Kidney (tissue), 14 donors: ENCODE results near the gene ITPA. TPM values are rescaled to one million over a fixed set of nuclear protein-coding genes. Genes with fewer than 3 reads are reported as not detected.
A peak's percentile ranks its signal among the peaks of the same experiment; 100 is the strongest.

Source experiments
- DNase-seq, 5 donors: peaks; one replicate each; pipeline ENCODE4 v3.0.0-alpha.2; 2013 to 2020
- FAIRE-seq: peaks from 2 replicates; lab custom pipeline; 2012; peaks lifted over from hg19 to GRCh38; lab: Jason Lieb, UNC
- H3K27ac ChIP-seq, 2 donors: one replicate each; pipeline ENCODE4 v1.7.0; 2013; ENCODE audit warnings: low read depth in 2 of 2, low read length in 2 of 2, inconsistent platforms in 1 of 2
- H3K27me3 ChIP-seq: one replicate; pipeline ENCODE4 v1.7.1; 2013; ENCODE audit warnings: low read length, inconsistent platforms; ENCODE audit not compliant: control insufficient read depth, insufficient read depth
- H3K36me3 ChIP-seq, 3 donors: one replicate each; pipeline versions ENCODE4 v1.7.0 to v1.7.1; 2013; ENCODE audit warnings: low read length in 3 of 3, control low read depth in 1 of 3, inconsistent platforms in 1 of 3; ENCODE audit not compliant: insufficient read depth in 3 of 3, control insufficient read depth in 2 of 3
- H3K4me1 ChIP-seq, 3 donors: one replicate each; pipeline versions ENCODE4 v1.7.0 to v1.7.1; 2013; ENCODE audit warnings: low read length in 3 of 3, inconsistent platforms in 1 of 3, low read depth in 1 of 3; ENCODE audit not compliant: control insufficient read depth in 2 of 3, insufficient read depth in 2 of 3
- H3K4me3 ChIP-seq, 3 donors: one replicate each; pipeline versions ENCODE4 v1.7.0 to v1.8.1; 2013; ENCODE audit warnings: low read length in 3 of 3, control low read depth in 1 of 3, inconsistent platforms in 1 of 3
- H3K9ac ChIP-seq, 3 donors: one replicate each; pipeline versions ENCODE4 v1.7.0 to v1.7.1; 2013; ENCODE audit warnings: low read length in 3 of 3, control low read depth in 1 of 3, inconsistent platforms in 1 of 3
- H3K9me3 ChIP-seq, 3 donors: one replicate each; pipeline versions ENCODE4 v1.7.0 to v1.7.1; 2013; ENCODE audit warnings: low read length in 3 of 3, control low read depth in 1 of 3, inconsistent platforms in 1 of 3; ENCODE audit not compliant: control insufficient read depth in 2 of 3, insufficient read depth in 1 of 3
- CTCF ChIP-seq: IDR thresholded peaks from 3 replicates; pipeline ENCODE4 v1.5.1; 2012; ENCODE audit warnings: mild to moderate bottlenecking, moderate library complexity, borderline replicate concordance; ENCODE audit not compliant: insufficient read depth; ENCODE audit errors: extremely low read depth
- intact Hi-C: fragments of 100-400 bp; cut with DNase I; formaldehyde crosslinking; loops from one replicate; pipeline ENCODE4 v1.11.1; 2022
- polyA plus RNA-seq: library from polyadenylated mRNA; stranded (reverse); fragments of 350-450 nt; fragmentation: Illumina TruSeq; extraction: RNeasy Lipid Tissue Mini Kit (QIAGEN cat#74804); gene quantifications from one replicate; pipeline ENCODE4 v1.2.3, GENCODE V29; 2014; ENCODE audit warnings: low read depth, low replicate concordance; ENCODE audit not compliant: insufficient read depth
- total RNA-seq: library from RNA; stranded (reverse); fragmentation: NEBNext Ultra II Directional; extraction: Animal tissue kit (Norgen Biotek cat#: 25700); gene quantifications from one replicate; pipeline ENCODE4 v1.2.1, GENCODE V29; 2021
- donor health status: control.
- donor health status: control.
- donor health status: control.
- donor health status: control.
- donor health status: control.
- donor health status: DM: yes; HTN: yes; CAD: no.
- donor health status: Normal renal cell carcinoma (clear cell type).

The ITPA gene
- total and polyA plus RNA-seq, 2 donors from 2014 or later: 59.7 to 81.1 TPM

GRCh38 chr20:3251806-3252205, 42.5 kb downstream of the ITPA start:
- peak in 1 of 5 donors; percentile 70 for DNase-seq
- peaks cover 2% of the 10 kb centered on the region for H3K27me3 ChIP-seq
- H3K4me1 ChIP-seq: no peaks in the 10 kb centered on the region
- H3K4me3 ChIP-seq: no peak overlapping the region
- H3K9ac ChIP-seq: no peak overlapping the region
- no peak for FAIRE-seq
- peaks cover 0 to 43% (median 26%) of the 10 kb centered on the region in 3 donors for H3K36me3 ChIP-seq
- H3K27ac ChIP-seq: no peak overlapping the region
- no peaks in the 10 kb centered on the region for H3K9me3 ChIP-seq
- no peak for TF ChIP-seq CTCF
- intact Hi-C loops: no loop called here

GRCh38 chr20:3255728-3256127, 46.4 kb downstream of the ITPA start:
- H3K36me3 ChIP-seq: peaks cover 0 to 56% (median 41%) of the 10 kb centered on the region in 3 donors
- TF ChIP-seq CTCF: no peak
- H3K9me3 ChIP-seq: no peaks in the 10 kb centered on the region
- H3K4me1 ChIP-seq: no peaks in the 10 kb centered on the region
- DNase-seq (peak in 1 of 5 donors; percentile 13), FAIRE-seq (no peak)
- H3K4me3 ChIP-seq: no peak overlapping the region
- H3K9ac ChIP-seq: no peak overlapping the region
- no peak overlapping the region for H3K27ac ChIP-seq
- H3K27me3 ChIP-seq: no peaks in the 10 kb centered on the region
- intact Hi-C loops: no loop called here

- H3K4me1 ChIP-seq: no peaks in the 10 kb centered on the region
- no peak for TF ChIP-seq CTCF
- H3K27ac ChIP-seq: no peak overlapping the region
- intact Hi-C loops: no loop called here
- FAIRE-seq (no peak), DNase-seq (no peak)
- no peak overlapping the region for H3K9ac ChIP-seq
- no peaks in the 10 kb centered on the region for H3K9me3 ChIP-seq
- no peak overlapping the region for H3K4me3 ChIP-seq
- no peaks in the 10 kb centered on the region for H3K27me3 ChIP-seq
- H3K36me3 ChIP-seq: peaks cover 0 to 49% (median 40%) of the 10 kb centered on the region in 3 donors
Measured at GRCh38 chr20:3258429-3258828, 49.1 kb downstream of the ITPA start.

- H3K27ac ChIP-seq: no peak overlapping the region
- peaks cover 7 to 32% (median 25%) of the 10 kb centered on the region in 3 donors for H3K36me3 ChIP-seq
- H3K9me3 ChIP-seq: no peaks in the 10 kb centered on the region
- H3K4me1 ChIP-seq: no peaks in the 10 kb centered on the region
- FAIRE-seq (no peak), DNase-seq (no peak)
- H3K9ac ChIP-seq: no peak overlapping the region
- intact Hi-C loops: no loop called here
- H3K27me3 ChIP-seq: no peaks in the 10 kb centered on the region
- TF ChIP-seq CTCF: no peak
- H3K4me3 ChIP-seq: no peak overlapping the region
Measured at GRCh38 chr20:3262566-3262965, 53.3 kb downstream of the ITPA start.
